Body of pancreas (tissue), 4 donors: ENCODE measurements around the gene CHMP4B.

Source experiments
- CTCF ChIP-seq, 7 experiments: fragments of 450-650 bp in 4 of 7; fragments of 200-600 bp in 3 of 7; sonication (generic) in 3 of 7; IDR thresholded peaks; one replicate each; pipeline ENCODE4 v1.5.1; 2016 to 2019; ENCODE audit warnings: antibody characterized with exemption in 7 of 7
- POLR2A ChIP-seq, 3 donors: fragments of 450-650 bp; IDR thresholded peaks; one replicate each; pipeline ENCODE4 v1.6.1; 2016; ENCODE audit warnings: antibody characterized with exemption in 3 of 3, mild to moderate bottlenecking in 2 of 3

- no peak for TF ChIP-seq CTCF (IDR thresholded peaks at IDR 0.05)
- TF ChIP-seq POLR2A (IDR thresholded peaks at IDR 0.05): no peak
Measured at GRCh38 chr20:33783818-33784217, 27.3 kb upstream of the CHMP4B start.
